ENCODE data around the gene ZC3H18. TPM values are rescaled to one million over a fixed set of nuclear protein-coding genes. Genes with fewer than 3 reads are reported as not detected.
A peak's percentile ranks its signal among the peaks of the same experiment; 100 is the strongest.

ZC3H18 gene
- total and polyA plus RNA-seq, 2 of the 4 experiments (the other 2 are of a cell fraction) = 3.4 to 21.3 TPM

DNA sequence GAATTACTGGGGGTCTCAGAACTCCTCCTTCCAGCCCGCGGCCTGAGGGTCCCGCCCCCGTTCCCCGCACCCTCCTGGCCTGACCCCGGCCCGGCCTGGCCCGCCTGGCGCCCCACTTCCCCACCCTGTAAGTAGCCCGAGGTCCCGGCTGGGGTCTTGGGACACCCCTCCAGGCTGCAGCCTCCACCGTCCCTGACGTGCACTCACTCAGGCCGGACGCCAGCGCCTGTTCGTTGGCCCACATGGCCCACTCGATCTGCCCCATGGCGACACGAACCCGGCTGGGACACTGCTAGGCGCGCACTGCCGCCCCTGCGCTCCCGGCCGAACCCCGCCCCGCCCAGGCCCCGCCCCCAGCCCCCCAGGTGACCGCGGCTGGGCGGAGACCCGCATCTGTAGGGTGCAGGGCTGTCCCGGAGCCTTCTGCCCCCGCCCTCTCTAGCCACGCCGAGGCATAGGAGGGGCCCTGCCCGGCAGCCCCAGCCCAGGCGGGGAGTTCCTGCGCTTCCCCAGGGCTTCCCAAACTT is 80.6 kb downstream of the ZC3H18 start, which contains the start of gene CYBA:
TSS of gene CYBA (minus strand) at position 305 of the 527 bp plus-strand sequence. CDS start at position 265, 40 bp downstream.
- H3K27ac ChIP-seq (ENCODE audit: insufficient read depth, low read length) = peak within 1 kb of the TSS; percentile 64
- H3K4me3 ChIP-seq (ENCODE audit: insufficient read depth, low read depth, low read length) = peak within 1 kb of the TSS; percentile 93
- in situ Hi-C loops (cut with MboI; ENCODE audit: low sequenced_read_pairs) = no loop called here
- no peak within 1 kb of the TSS for H2BK5ac ChIP-seq (ENCODE audit: low read depth, low read length, poor library complexity, severe bottlenecking)
- H3K56ac ChIP-seq (ENCODE audit: extremely low read depth, insufficient read depth, low read length) = no peak within 1 kb of the TSS
- no peak within 1 kb of the TSS for H2BK20ac ChIP-seq (ENCODE audit: low read depth, low read length)
- peak within 1 kb of the TSS; percentile 87 for H2AK5ac ChIP-seq (ENCODE audit: low read depth, low read length)
- no peak within 1 kb of the TSS for H2BK15ac ChIP-seq (ENCODE audit: low read depth, low read length)
- ChIA-PET CTCF (no interaction called here), POLR2A (ENCODE audit: unreplicated experiment) (no interaction called here)
- 3% methylated on average over 15 of the region's 41 CpGs; no CpG with 5 or more reads in 1 of the 2 experiments for WGBS, 2 experiments (ENCODE audit: extremely low coverage in 2 of 2, insufficient read length in 1 of 2)
- ATAC-seq (ENCODE audit: low read depth) = peak; percentile 93
- H3K18ac ChIP-seq (ENCODE audit: low read depth, low read length) = peak within 1 kb of the TSS; percentile 47; the same call in 1 of the 2 replicates
- peaks cover 0 to 20% of the 10 kb centered on the region in 2 experiments; a peak in 1 of 4 replicates for H3K79me1 ChIP-seq (ENCODE audit: low read depth in 1 of 2, low read length in 2 of 2)
- peak within 1 kb of the TSS; percentile 97 for H2AK9ac ChIP-seq (replicated peaks; ENCODE audit: low read depth, low read length, poor library complexity)
- no peaks in the 10 kb centered on the region for H3K9me3 ChIP-seq (ENCODE audit: control insufficient read depth, insufficient read depth, low read length)
- BruUV-seq (replicated peaks) = no TSS peak
- H4K8ac ChIP-seq (ENCODE audit: low read depth in 2 of 2, low read length in 2 of 2) = peak within 1 kb of the TSS in 1 of 2 experiments; percentile 84; a peak in 1 of 4 replicates
- peak within 1 kb of the TSS; percentile 85 for H3K4me2 ChIP-seq (ENCODE audit: low read depth, low read length)
- H4K5ac ChIP-seq (ENCODE audit: low read depth, low read length) = peak within 1 kb of the TSS; percentile 67
- no peaks in the 10 kb centered on the region for H3K9me1 ChIP-seq (ENCODE audit: insufficient read depth, low read length)
- peak; percentile 34; the same call in 1 of the 2 replicates for TF ChIP-seq MAZ (IDR thresholded peaks at IDR 0.05; ENCODE audit: borderline replicate concordance, low read depth, low read length)
- TF ChIP-seq NFE2L2 (IDR thresholded peaks at IDR 0.05; ENCODE audit: low read depth, low read length) = no peak
- no peak for TF ChIP-seq RFX5 (IDR thresholded peaks at IDR 0.05; ENCODE audit: low read depth, low read length)
- TF ChIP-seq BHLHE40 (IDR thresholded peaks at IDR 0.05; ENCODE audit: low read depth, low read length) = no peak
- TF ChIP-seq, protein P1, sequence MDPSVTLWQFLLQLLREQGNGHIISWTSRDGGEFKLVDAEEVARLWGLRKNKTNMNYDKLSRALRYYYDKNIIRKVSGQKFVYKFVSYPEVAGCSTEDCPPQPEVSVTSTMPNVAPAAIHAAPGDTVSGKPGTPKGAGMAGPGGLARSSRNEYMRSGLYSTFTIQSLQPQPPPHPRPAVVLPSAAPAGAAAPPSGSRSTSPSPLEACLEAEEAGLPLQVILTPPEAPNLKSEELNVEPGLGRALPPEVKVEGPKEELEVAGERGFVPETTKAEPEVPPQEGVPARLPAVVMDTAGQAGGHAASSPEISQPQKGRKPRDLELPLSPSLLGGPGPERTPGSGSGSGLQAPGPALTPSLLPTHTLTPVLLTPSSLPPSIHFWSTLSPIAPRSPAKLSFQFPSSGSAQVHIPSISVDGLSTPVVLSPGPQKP (IDR thresholded peaks at IDR 0.05; ENCODE audit: borderline replicate concordance, low read depth, low read length) = no peak
- no peak for TF ChIP-seq POLR2A (IDR thresholded peaks at IDR 0.05; ENCODE audit: low read depth, low read length)
- TF ChIP-seq MXI1 (IDR thresholded peaks at IDR 0.05; ENCODE audit: borderline replicate concordance, low read depth, low read length) = peak; percentile 59; the same call in 1 of the 2 replicates
- no peak for TF ChIP-seq MAFK (IDR thresholded peaks at IDR 0.05; ENCODE audit: low read depth, low read length)
- TF ChIP-seq FOS (IDR thresholded peaks at IDR 0.05; ENCODE audit: low read depth, low read length) = no peak
- no peak for TF ChIP-seq SMC3 (IDR thresholded peaks at IDR 0.05; ENCODE audit: low read depth, low read length)
- no peak for TF ChIP-seq RCOR1 (IDR thresholded peaks at IDR 0.05; ENCODE audit: insufficient replicate concordance, low read length)
- TF ChIP-seq, protein P2, sequence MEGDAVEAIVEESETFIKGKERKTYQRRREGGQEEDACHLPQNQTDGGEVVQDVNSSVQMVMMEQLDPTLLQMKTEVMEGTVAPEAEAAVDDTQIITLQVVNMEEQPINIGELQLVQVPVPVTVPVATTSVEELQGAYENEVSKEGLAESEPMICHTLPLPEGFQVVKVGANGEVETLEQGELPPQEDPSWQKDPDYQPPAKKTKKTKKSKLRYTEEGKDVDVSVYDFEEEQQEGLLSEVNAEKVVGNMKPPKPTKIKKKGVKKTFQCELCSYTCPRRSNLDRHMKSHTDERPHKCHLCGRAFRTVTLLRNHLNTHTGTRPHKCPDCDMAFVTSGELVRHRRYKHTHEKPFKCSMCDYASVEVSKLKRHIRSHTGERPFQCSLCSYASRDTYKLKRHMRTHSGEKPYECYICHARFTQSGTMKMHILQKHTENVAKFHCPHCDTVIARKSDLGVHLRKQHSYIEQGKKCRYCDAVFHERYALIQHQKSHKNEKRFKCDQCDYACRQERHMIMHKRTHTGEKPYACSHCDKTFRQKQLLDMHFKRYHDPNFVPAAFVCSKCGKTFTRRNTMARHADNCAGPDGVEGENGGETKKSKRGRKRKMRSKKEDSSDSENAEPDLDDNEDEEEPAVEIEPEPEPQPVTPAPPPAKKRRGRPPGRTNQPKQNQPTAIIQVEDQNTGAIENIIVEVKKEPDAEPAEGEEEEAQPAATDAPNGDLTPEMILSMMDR (conservative IDR thresholded peaks at IDR 0.05; ENCODE audit: low read depth, low read length) = no peak
- TF ChIP-seq, protein P3, sequence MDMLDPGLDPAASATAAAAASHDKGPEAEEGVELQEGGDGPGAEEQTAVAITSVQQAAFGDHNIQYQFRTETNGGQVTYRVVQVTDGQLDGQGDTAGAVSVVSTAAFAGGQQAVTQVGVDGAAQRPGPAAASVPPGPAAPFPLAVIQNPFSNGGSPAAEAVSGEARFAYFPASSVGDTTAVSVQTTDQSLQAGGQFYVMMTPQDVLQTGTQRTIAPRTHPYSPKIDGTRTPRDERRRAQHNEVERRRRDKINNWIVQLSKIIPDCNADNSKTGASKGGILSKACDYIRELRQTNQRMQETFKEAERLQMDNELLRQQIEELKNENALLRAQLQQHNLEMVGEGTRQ (IDR thresholded peaks at IDR 0.05; ENCODE audit: low read depth, low read length) = no peak
- TF ChIP-seq CEBPB (IDR thresholded peaks at IDR 0.05; ENCODE audit: low read depth, low read length) = no peak
- TF ChIP-seq CHD1 (IDR thresholded peaks at IDR 0.05; ENCODE audit: low read depth, low read length) = no peak
- no peak for TF ChIP-seq RAD21 (IDR thresholded peaks at IDR 0.05; ENCODE audit: low read length)
- H3K36me3 ChIP-seq (ENCODE audit: control insufficient read depth, insufficient read depth, low read length) = peaks cover 13% of the 10 kb centered on the region
- peak; percentile 22 for DNase-seq
- dilution Hi-C loops (cut with HindIII; ENCODE audit: low sequenced_read_pairs, unreplicated experiment) = no loop called here
- peak within 1 kb of the TSS; percentile 75 for H3K9ac ChIP-seq (ENCODE audit: low read depth, low read length)
- H3K23ac ChIP-seq (ENCODE audit: low read depth, low read length) = peak within 1 kb of the TSS; percentile 79
- peak within 1 kb of the TSS; percentile 71 for H3K4ac ChIP-seq (ENCODE audit: low read depth, low read length)
- no peaks in the 10 kb centered on the region for H3K27me3 ChIP-seq (ENCODE audit: control insufficient read depth, insufficient read depth, low read length)
- H2BK120ac ChIP-seq (ENCODE audit: low read depth, low read length) = no peak within 1 kb of the TSS
- intact Hi-C loops (cut with micrococcal nuclease) = no loop called here
- peaks cover 3% of the 10 kb centered on the region for H4K20me1 ChIP-seq (ENCODE audit: insufficient read depth, low read length)
- H2AFZ ChIP-seq (replicated peaks; ENCODE audit: low read length, poor library complexity) = peak within 1 kb of the TSS; percentile 95
- peak within 1 kb of the TSS; percentile 90 for H3K14ac ChIP-seq (replicated peaks; ENCODE audit: low read depth, low read length)
- peaks cover 5% of the 10 kb centered on the region; the same call in 1 of the 2 replicates for H3K4me1 ChIP-seq (ENCODE audit: control insufficient read depth, insufficient read depth, low read length)
- peak within 1 kb of the TSS; percentile 49; the same call in 1 of the 2 replicates for H4K91ac ChIP-seq (ENCODE audit: insufficient read depth, low read depth, low read length)
